H54 (cell line): ENCODE measurements around the gene CCR4.
"Not testable (repeated sequence)": the region's sequence is repeated elsewhere in the genome, so short reads cannot be mapped to it uniquely, and the experiment has no call there.

Source experiments
- DNase-seq: peaks from one replicate; pipeline ENCODE4 v3.0.0; 2011; ENCODE audit warnings: low spot score, mixed read lengths; ENCODE audit not compliant: insufficient read length
- FAIRE-seq: peaks from 3 replicates; lab custom pipeline; 2011; peaks lifted over from hg19 to GRCh38; lab: Jason Lieb, UNC
- POLR2A ChIP-seq: IDR thresholded peaks from 2 replicates; pipeline ENCODE4 v1.6.1; 2011; ENCODE audit warnings: low read depth, mild to moderate bottlenecking, low read length

The CCR4 gene

DNA sequence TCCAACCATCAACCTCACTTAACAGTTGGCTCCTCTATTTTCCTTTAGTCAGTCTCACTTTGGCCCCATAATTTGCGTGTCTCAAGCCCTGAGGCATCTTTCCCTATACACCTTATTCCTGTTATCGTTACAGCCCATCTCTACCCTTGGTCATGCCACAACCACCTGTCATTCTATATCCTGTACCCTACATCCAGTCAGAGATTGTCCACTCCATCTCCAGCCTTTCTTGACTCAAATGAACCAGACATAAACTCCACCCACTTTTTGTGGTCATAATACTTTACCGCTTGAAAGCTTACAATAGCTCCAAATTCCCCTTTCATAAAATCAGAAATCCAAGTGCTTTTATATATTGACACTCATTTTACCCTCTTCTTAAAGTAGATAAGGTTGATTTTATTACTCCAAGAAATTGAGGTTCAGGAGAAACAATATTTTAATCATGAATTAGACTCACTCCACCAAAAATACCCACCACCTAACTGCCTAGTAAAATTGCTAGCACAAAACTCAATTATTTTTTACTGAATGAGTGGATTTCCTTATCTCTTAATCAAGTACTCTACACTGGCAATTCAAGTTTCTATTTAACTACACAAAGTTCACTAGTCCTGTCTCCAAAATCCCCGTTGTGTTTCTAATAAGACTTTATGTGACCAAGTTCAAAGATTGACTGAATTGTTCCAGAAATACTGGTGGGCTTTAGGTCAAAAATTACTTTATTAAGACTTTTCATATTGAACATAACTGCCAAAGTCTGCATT, 9.1 kb downstream of the CCR4 start:
- FAIRE-seq: no peak
- DNase-seq: no peak
- no peak for TF ChIP-seq POLR2A

DNA sequence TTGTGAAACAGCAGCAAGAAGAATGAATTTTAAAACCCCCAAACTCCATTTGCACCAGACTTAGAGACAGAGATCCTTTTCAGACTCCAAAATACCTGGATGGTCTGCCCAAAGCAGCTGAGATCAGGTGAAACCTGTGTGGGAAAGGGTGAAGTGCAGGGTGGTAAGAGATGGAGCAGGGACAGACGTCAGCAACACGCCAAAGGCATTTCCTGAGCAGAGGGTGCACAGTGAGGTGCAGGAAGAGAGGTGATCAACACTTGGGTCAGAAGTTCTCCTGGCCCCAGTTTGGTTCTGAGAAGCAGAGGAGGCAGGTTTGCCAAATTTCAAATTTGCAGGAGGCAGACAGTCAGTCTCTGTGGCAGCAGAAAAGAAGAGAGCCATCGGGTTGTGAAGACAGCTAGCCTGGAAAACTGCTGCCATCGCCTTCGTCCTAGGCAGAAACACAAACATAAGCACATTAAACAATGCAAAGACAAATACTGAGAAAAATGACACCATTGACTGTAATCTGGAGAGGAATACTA, 9.8 kb downstream of the CCR4 start:
- no peak for TF ChIP-seq POLR2A
- DNase-seq: no peak

DNA sequence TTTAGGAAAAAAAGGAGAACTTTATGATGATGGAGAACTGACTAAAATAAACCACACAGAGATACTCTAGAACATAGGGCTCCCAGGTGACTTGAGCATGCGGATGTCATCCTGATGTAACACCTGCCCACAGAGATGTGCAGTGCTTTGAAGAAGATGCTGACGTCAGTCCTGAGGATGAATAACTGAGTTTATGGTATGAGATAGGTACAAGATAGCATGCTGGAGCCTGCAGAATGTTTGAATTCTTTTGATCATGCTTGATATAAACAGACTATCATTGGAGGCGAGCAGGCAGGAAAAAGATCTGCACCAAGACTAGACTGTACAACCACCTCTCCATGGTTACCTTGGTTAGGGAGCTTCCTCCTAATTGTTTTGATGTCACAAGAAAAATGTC, 12.4 kb downstream of the CCR4 start:
- FAIRE-seq: no peak
- no peak for TF ChIP-seq POLR2A
- DNase-seq: no peak

More for the DNA sequence above, 9.8 kb downstream of the CCR4 start:
- FAIRE-seq: no peak

DNA sequence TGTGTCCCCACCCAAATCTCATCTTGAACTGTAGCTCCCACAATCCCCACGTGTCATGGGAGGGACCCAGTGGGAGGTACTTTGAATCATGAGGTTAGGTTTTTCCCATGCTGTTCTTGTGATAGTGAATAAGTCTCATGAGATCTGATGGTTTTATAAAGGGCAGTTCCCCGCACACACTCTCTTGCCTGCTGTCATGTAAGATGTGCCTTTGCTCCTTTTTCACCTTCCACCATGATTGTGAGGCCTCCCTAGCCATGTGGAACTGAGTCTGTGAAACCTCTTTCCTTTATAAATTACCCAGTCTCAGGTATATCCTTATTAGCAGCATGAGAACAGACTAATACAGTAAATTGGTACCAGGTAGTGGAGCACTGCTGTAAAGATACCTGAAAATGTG, 13.3 kb downstream of the CCR4 start:
- FAIRE-seq: not testable (repeated sequence)

DNA sequence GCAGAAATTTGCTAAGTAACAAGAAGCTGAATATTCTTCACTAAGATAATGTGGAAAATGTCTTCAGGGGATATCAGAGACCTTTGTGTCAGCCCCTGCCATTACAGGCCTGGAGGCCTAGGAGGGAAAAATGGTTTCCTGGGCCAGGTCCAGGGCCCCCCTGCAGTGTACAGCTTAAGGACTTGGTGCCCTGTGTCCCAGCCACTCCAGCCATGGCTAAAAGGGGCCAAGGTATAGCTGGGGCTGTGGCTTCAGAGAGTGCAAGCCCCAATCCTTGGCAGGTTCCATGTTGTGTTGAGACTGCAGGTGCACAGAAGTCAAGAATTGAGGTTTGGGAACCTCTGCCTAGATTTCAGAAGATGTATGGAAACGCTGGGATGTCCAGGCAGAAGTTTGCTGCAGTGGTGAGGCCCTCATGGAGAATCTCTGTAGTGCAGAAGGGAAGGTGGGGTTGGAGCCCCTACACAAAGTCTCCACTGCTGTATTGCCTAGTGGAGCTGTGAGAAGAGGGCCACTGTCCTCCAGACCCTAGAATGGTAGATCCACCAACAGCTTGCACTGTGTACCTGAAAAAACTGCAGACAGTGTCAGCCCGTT, 14.3 kb downstream of the CCR4 start:
- DNase-seq, FAIRE-seq: not testable (repeated sequence)

More for the DNA sequence above, 13.3 kb downstream of the CCR4 start:
- not testable (repeated sequence) for DNase-seq

DNA sequence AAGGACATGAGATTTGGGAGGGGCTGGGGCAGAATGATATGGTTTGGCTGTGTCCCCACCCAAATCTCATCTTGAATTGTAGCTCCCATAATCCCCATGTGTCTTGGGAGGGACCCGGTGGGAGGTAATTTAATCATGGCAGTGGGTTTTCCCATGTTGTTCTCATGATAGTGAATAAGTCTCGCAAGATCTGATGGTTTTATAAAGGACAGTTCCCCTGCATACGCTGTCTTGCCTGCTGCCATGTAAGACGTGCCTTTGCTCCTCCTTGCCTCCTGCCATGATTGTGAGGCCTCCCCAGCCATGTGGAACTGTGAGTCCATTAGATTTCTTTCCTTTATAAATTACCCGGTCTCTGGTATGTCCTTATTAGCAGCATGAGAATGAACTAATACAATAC, 15.2 kb downstream of the CCR4 start:
- FAIRE-seq, DNase-seq: not testable (repeated sequence)

DNA sequence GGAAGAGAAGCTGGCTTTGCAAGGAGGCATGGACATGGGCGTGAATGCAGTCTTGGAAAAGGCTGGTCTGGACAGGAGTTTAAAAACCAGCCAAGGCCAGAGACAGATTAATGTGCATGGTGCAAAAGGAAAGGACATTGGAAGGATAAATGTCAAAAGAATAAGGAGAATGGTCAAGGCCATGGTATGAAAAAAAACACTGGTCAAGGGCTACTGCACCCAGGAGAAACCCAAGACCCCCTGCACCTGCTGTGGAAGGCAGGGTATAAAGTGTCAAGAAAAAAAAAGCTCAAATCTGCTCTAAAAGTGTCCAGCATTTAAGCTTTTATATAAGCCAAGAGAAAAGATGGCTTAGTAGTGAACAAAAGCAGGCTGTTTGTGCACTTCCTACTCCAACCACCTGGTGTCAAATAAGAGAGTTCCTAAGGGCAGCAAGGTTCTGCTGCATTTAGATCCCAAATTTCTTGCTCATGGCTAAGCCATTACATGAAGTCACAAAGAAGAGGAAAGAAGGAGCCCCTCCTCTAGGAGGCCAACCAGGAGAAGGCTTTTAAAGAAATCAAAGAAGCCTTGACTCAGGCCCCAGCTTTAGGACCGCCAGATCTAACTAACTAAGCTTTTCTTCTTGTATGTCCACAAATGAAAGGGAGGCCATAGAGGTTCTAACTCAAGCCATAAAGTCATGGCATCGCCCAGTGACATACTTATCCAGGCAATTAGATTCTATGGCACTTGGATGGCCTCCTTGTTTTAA, 16.9 kb downstream of the CCR4 start:
- FAIRE-seq (no peak), DNase-seq (no peak)
- no peak for TF ChIP-seq POLR2A

DNA sequence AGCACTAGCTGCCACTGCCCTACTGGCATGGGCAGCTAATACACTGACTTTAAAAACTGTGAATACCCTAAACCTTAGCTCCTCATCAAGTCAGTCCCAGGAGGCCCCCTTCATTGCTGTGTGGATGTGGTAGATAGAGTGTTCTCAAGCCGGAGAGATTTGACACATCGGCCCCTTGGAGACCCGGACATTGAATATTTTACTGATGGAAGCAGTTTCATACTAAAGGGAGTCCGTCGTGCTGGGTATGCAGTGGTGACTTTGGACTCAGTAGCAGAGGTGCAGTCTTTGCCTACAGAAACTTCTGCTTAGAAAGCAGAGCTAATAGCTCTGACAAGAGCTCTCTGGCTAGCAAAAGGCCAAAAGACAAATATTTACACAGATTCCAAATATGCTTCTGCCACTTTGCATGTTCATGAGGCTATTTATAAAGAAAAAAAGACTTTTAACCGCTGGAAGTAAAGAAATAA, 17.5 kb downstream of the CCR4 start:
- DNase-seq (no peak), FAIRE-seq (no peak)
- no peak for TF ChIP-seq POLR2A

DNA sequence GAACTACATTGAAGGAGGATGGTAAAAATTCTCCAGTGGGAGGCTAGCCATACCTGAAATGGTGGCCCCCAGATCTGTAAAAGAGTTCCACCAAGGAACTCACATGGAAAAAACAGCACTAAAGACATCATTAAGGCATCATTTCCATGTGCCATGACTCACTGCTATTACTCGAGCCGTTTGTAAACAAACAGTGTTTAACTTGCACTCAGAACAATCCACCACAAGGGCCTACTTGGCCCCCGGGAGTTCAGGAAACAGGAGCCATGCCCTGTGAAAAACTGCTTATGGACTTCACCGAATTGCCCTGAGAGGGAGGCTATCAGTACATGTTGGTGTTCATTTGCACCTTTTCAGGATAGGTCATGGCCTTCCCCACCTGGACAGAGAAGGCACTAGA, 18.2 kb downstream of the CCR4 start:
- FAIRE-seq (no peak), DNase-seq (no peak)
- no peak for TF ChIP-seq POLR2A

DNA sequence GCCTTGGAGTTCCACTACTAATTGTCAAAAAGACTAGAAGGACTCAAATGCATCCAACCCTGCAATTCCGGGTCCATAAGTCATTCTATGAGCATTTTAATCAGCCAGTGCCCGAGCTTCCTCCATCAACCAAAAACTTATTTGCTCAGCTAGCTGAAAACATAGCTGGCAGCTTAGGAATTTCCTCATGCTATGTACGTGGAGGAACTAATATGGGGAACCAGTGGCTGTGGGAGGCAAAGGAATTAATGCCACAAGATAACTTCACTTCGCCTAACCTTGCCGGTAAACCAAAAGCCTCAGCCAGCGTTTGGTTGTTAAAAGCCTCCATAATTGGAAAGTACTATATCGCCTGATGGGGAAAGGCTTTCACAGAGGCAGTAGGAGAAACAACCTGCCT, 19.8 kb downstream of the CCR4 start:
- not testable (repeated sequence) for FAIRE-seq, DNase-seq

DNA sequence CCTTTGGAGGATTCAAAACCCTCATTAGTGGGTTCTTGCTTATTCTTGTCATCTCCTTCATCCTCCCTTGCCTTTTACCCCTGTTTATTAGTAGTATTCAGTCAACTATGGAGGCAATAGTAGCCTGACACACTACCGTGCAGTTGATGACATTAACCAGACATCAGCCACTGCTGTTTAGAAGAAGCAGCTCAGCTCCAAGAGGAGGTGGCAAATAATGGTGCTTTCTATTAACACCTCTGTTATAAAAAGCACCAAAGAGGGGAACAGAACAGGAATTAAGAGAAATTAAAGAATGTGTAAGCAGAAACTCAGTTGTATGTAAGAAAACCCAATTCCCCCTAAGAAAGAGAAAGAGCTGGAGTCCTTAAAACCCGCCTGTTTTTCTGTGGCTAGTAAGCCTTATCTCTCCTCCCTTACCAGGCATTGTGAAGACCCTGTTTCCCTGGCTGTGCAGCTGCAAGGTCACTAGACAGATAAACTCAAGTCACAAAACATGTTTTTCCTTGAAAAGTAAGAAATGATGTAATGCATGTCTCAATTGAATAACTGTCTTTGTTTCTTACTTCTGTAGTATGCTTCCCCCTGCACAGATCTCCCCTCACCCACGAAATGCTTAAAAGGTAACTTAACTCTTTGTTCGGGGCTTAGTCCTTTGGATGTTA, 21.2 kb downstream of the CCR4 start:
- DNase-seq: no peak
- FAIRE-seq: no peak
- TF ChIP-seq POLR2A: no peak

DNA sequence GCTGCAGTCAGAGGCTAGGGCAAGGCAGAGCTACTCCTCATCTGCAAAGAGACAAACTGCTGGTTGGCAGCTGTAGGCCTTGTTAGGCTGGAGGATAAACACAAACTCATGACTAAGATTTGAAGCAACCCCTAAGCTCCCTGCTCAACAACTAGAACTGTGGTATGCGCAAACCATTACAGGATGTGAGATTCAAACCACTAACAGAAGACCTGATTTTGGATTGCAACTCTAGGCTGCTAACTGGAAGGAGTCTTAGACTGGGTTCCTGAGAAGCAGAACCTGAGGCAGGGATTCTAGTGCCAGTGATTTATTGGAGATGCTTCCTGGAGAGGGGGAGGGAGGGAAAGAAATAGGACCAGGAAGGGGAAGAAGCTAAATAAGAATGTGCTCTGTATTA, 22.5 kb downstream of the CCR4 start:
- TF ChIP-seq POLR2A: no peak
- no peak for FAIRE-seq
- no peak for DNase-seq

DNA sequence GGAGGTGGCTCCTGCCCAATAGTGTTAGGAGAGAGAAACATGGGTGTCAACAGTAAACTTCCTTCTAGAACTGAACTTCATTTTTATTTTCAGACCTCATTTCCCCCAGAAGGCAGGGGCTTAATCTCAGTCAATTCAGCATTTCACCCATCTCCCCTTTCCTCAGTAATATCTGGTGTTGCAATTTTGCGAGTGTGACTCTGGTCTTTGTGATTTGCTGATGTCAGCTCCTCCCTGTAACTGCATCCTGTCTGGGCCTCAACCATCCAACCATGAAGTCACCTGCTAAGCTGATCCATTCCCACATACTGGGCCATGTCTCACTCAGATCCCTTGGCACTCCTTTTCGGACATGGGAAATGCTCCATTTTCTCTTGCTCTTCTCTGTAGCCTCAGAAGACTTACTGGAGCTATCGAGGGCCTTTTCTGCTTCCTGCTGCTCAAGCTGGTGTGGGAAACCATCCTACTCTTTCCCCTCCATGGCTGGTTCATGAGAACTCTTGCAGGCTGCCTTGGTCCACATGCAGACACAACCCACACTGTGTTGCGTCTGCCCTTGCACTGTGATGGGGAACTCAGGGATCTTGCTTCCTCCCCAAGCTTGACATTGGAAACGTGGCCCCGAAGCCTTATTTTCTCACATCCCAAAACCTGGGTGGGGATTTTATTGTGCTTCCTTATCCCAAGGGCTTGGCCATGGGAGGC, 24.6 kb downstream of the CCR4 start:
- no peak for DNase-seq
- no peak for FAIRE-seq
- TF ChIP-seq POLR2A: no peak

DNA sequence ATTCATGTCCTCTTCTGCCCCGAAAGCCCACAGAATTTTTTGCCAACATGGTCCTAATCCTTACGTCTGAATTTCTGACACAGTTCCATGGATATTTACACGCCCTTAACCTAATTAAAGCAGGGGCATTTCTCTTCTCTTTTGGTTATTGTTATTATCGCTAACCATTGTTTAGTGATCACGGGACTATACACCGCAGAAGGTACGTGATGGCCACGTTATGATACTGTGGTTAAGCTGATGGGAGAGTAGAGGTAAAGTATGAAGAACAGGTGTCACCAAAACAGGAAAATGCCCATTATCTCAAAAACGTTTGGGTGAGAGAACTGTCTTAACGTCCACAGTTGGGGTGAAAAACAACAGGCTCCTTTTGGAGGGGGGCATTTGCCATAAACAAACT, 26.4 kb downstream of the CCR4 start:
- no peak for DNase-seq
- no peak for TF ChIP-seq POLR2A
- no peak for FAIRE-seq
